Measurements from ENCODE around the gene GSC2. TPM values are rescaled to one million over a fixed set of nuclear protein-coding genes. Genes with fewer than 3 reads are reported as not detected.

Gene GSC2
- total RNA-seq, 120 experiments from 2014 or later, result 0.72 TPM; not detected in 119

Other genes starting within 250 kb of the GSC2 start
- 10 to 100 TPM in 119 of 120 experiments, 1 to 10 TPM in 1; 8.4 to 98.3 (median 25.4) TPM for gene DGCR6, start 244.0 kb downstream of the GSC2 start, total RNA-seq
- gene PRODH, start 214.0 kb downstream of the GSC2 start, total RNA-seq, result 100 to 1,000 TPM in 18 of 120 experiments, 10 to 100 TPM in 101, 1 to 10 TPM in 1; 8.8 to 164 (median 65.6) TPM
- gene DGCR2, start 27.9 kb downstream of the GSC2 start, total RNA-seq, result 100 to 1,000 TPM in 35 of 120 experiments, 10 to 100 TPM in 85; 71.8 to 123 (median 94.1) TPM
- gene TSSK2, start 19.0 kb downstream of the GSC2 start, total RNA-seq, result under 1 TPM in 4 of 120 experiments, not detected in 116; 0.21 to 0.34 (median 0.25) TPM
- gene ESS2, start 5.6 kb downstream of the GSC2 start, total RNA-seq, result 10 to 100 TPM; 14.5 to 25.7 (median 19.3) TPM
- 10 to 100 TPM; 20.9 to 57.4 (median 34.4) TPM for gene SLC25A1, start 28.4 kb upstream of the GSC2 start, total RNA-seq
- gene CLTCL1, start 141.4 kb upstream of the GSC2 start, total RNA-seq, result 10 to 100 TPM in 51 of 120 experiments, 1 to 10 TPM in 69; 3.5 to 16.2 (median 9.0) TPM